ENCODE results near the gene NAV2. TPM values are rescaled to one million over a fixed set of nuclear protein-coding genes. Genes with fewer than 3 reads are reported as not detected.

The NAV2 gene
- polyA plus RNA-seq, 2 donors = 4.3 to 9.7 TPM

DNA sequence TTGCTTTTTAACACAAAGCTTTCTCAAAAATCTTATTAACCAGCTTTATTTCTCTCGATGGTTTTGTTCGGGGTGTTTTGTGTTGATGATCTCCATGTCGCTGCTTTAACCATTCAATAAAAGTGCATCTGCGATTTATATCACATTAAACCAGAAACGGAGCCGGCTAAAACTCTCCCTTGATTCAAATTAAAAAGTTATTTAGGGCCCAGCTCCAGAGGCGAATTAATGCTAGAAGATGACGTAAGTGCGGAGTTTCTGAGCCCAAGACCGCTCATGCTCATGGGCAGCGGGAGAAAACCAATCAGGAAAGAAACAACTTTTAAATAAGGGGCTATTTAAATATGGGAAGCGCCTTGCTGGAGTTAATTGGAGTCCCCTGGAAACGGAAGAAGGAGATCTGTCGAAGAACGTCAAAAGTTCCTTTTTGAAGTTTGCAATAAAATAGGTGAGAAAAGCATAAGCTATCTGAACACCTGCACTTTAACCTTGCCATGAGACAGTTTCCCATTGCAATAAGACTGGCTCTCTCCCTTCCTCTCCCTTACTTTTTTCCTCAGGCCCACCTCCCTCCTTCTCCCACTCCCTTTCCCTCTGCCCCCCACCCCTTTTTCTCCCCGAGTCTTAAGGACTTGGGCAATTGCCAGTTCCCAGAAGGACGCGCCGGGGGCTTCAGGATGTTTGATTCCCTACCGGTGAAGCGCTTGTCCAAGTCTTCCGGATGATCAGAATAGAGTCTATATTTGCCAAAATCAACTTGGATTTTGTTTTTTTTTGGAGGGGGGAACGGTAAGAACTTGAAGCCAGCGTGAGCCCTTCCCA, 449.5 kb downstream of the NAV2 start:
- H3K27ac ChIP-seq (ENCODE audit: low read depth in 2 of 2, low read length in 1 of 2) = no peak overlapping the region
- H3K4me3 ChIP-seq (ENCODE audit: low read depth in 1 of 2, low read length in 2 of 2) = no peak overlapping the region
- H3K27me3 ChIP-seq (ENCODE audit: control insufficient read depth in 1 of 2, insufficient read depth in 2 of 2, low read length in 2 of 2) = peaks cover 17 to 42% of the 10 kb centered on the region in 2 donors
- peaks cover 3 to 9% of the 10 kb centered on the region in 2 donors for H3K4me1 ChIP-seq (ENCODE audit: control insufficient read depth in 2 of 2, insufficient read depth in 2 of 2, low read length in 1 of 2)
- H3K36me3 ChIP-seq (ENCODE audit: control insufficient read depth in 2 of 2, insufficient read depth in 2 of 2, low read length in 1 of 2) = no peaks in the 10 kb centered on the region
- WGBS, 2 donors = 9 to 10% methylated on average over 24 of the region's 24 CpGs
- peaks cover 0 to 12% of the 10 kb centered on the region in 2 donors for H3K9me3 ChIP-seq (ENCODE audit: control insufficient read depth in 2 of 2, insufficient read depth in 1 of 2, low read depth in 1 of 2, low read length in 1 of 2)

DNA sequence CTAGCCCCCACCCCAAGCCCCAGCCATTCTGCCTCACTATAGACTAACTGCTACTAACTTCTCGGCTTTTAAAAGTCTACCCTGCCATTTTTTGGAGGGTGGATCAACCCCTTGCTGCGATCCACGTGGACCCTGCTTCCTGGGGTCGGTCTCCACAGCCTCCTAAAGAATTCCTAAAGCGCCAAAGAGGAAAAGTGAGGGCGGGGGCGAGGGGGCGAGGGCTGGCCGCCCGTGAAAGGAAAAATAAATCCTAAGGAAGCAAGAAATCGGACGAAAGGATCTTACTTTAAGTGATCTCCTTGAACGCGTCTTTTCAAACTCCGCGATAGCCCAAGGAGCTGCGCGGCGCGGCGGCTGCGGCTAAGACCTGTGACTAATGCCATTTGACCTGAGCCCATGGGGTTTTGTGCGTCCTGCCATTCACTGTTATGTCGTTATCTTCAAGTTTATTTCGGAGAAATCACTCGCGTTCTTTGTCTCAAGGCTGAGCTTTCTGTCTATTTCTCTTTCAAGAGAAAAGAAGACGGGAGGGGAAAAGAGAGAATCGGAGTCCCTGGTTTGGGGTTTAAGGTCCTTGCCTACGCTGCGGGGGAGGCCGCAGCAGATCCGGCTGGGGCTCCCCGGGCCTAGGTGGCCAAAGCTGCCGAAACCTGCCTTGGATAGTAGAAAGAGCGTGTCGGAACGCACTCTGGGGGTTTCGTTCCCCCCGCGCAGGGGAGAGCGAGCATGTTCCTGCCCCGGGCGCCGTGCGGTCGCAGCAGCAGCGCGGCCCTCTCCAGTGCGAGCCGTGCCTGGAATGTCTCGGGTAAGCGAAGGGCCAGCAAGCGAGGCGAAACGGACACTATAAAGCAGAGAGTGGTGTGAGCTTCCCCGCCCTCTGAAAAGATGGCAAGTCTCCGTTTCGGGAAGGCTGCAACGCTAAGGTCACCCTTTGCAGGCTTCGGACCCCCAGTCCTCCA, 450.5 kb downstream of the NAV2 start:
- Histone ChIP-seq H3K4me1 (ENCODE audit: control insufficient read depth in 2 of 2, insufficient read depth in 2 of 2, low read length in 1 of 2) (peaks cover 3 to 9% of the 10 kb centered on the region in 2 donors), H3K36me3 (ENCODE audit: control insufficient read depth in 2 of 2, insufficient read depth in 2 of 2, low read length in 1 of 2) (no peaks in the 10 kb centered on the region), H3K9me3 (ENCODE audit: control insufficient read depth in 2 of 2, insufficient read depth in 1 of 2, low read depth in 1 of 2, low read length in 1 of 2) (peaks cover 0 to 12% of the 10 kb centered on the region in 2 donors), H3K4me3 (ENCODE audit: low read depth in 1 of 2, low read length in 2 of 2) (peak overlapping the region in 1 of 2 donors; percentile 23), H3K27ac (ENCODE audit: low read depth in 2 of 2, low read length in 1 of 2) (no peak overlapping the region), H3K27me3 (ENCODE audit: control insufficient read depth in 1 of 2, insufficient read depth in 2 of 2, low read length in 2 of 2) (peaks cover 21 to 43% of the 10 kb centered on the region in 2 donors)
- WGBS, 2 donors = 2% methylated on average over 59 to 61 of the region's 61 CpGs

DNA sequence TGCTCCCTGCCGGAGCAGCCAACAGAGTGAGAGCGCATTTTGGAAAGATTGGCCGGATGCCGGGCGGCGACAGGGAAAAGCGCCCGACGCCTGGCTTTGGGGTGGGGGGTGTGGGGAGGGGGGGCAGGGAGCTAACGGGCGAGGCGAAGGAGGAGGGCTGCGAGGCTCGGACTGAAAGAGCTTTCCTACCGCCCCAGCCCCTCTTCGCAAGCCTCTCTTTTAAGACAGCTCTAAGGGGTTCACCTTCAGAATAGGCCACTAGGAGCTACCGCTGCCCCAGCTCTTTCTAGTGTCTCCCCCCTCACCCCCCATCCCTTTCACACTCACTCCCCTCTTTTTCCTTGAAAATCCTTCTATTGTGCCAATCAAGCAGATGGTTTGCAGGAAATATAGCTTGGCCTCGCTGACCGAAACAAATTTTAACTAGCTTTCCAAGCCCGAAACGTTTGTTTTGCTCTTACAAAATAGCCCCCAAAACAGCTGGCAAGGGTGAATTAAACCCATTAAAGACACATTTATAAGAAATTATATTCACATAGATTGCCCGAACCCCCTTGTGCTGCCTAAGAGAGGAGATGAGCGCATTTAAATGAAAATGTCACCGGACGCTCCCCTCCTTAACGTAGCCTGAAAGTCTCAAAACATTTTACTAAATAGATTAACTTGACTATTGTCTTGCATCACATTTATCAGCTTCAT, 451.3 kb downstream of the NAV2 start:
- H3K27ac ChIP-seq (ENCODE audit: low read depth in 2 of 2, low read length in 1 of 2) = no peak overlapping the region
- H3K4me3 ChIP-seq (ENCODE audit: low read depth in 1 of 2, low read length in 2 of 2) = peak overlapping the region in 1 of 2 donors; percentile 23
- H3K36me3 ChIP-seq (ENCODE audit: control insufficient read depth in 2 of 2, insufficient read depth in 2 of 2, low read length in 1 of 2) = no peaks in the 10 kb centered on the region
- H3K4me1 ChIP-seq (ENCODE audit: control insufficient read depth in 2 of 2, insufficient read depth in 2 of 2, low read length in 1 of 2) = peaks cover 3 to 9% of the 10 kb centered on the region in 2 donors
- H3K9me3 ChIP-seq (ENCODE audit: control insufficient read depth in 2 of 2, insufficient read depth in 1 of 2, low read depth in 1 of 2, low read length in 1 of 2) = peaks cover 0 to 9% of the 10 kb centered on the region in 2 donors
- 11 to 16% methylated on average over 26 of the region's 26 CpGs for WGBS, 2 donors
- peaks cover 21 to 40% of the 10 kb centered on the region in 2 donors for H3K27me3 ChIP-seq (ENCODE audit: control insufficient read depth in 1 of 2, insufficient read depth in 2 of 2, low read length in 2 of 2)

Measured in esophagus (tissue), 2 donors.